ENCODE results near the gene VCAN.

VCAN gene

GRCh38 chr5:83572271-83572670 is 100.7 kb downstream of the VCAN start:
- Histone ChIP-seq H3K4me3 (ENCODE audit: low read length) (no peak overlapping the region), H3K36me3 (ENCODE audit: control insufficient read depth, low read depth, low read length) (peaks cover 93% of the 10 kb centered on the region), H3K9me3 (ENCODE audit: control insufficient read depth, low read depth, low read length) (no peaks in the 10 kb centered on the region), H3K4me1 (ENCODE audit: control insufficient read depth, low read depth, low read length) (no peaks in the 10 kb centered on the region), H3K9ac (ENCODE audit: low read length) (no peak overlapping the region), H3K27ac (ENCODE audit: low read length) (no peak overlapping the region), H3K27me3 (ENCODE audit: control insufficient read depth, insufficient read depth, low read length) (no peaks in the 10 kb centered on the region)

- peaks cover 82% of the 10 kb centered on the region for H3K36me3 ChIP-seq (ENCODE audit: control insufficient read depth, low read depth, low read length)
These were observed 104.8 kb downstream of the VCAN start for GRCh38 chr5:83576341-83576740.

GRCh38 chr5:83577036-83577636 is 105.6 kb downstream of the VCAN start:
- H3K27ac ChIP-seq (ENCODE audit: low read length) = no peak overlapping the region
- no peaks in the 10 kb centered on the region for H3K9me3 ChIP-seq (ENCODE audit: control insufficient read depth, low read depth, low read length)
- H3K36me3 ChIP-seq (ENCODE audit: control insufficient read depth, low read depth, low read length) = peaks cover 82% of the 10 kb centered on the region
- H3K4me1 ChIP-seq (ENCODE audit: control insufficient read depth, low read depth, low read length) = no peaks in the 10 kb centered on the region
- no peak overlapping the region for H3K9ac ChIP-seq (ENCODE audit: low read length)
- no peaks in the 10 kb centered on the region for H3K27me3 ChIP-seq (ENCODE audit: control insufficient read depth, insufficient read depth, low read length)
- H3K4me3 ChIP-seq (ENCODE audit: low read length) = no peak overlapping the region

More at GRCh38 chr5:83576341-83576740, 104.8 kb downstream of the VCAN start:
- Histone ChIP-seq H3K4me3 (ENCODE audit: low read length) (no peak overlapping the region), H3K27me3 (ENCODE audit: control insufficient read depth, insufficient read depth, low read length) (no peaks in the 10 kb centered on the region), H3K27ac (ENCODE audit: low read length) (no peak overlapping the region), H3K4me1 (ENCODE audit: control insufficient read depth, low read depth, low read length) (no peaks in the 10 kb centered on the region), H3K9ac (ENCODE audit: low read length) (no peak overlapping the region), H3K9me3 (ENCODE audit: control insufficient read depth, low read depth, low read length) (no peaks in the 10 kb centered on the region)

GRCh38 chr5:83583859-83584258 is 112.3 kb downstream of the VCAN start:
- Histone ChIP-seq H3K27me3 (ENCODE audit: control insufficient read depth, insufficient read depth, low read length) (no peaks in the 10 kb centered on the region), H3K27ac (ENCODE audit: low read length) (no peak overlapping the region), H3K4me1 (ENCODE audit: control insufficient read depth, low read depth, low read length) (no peaks in the 10 kb centered on the region), H3K9ac (ENCODE audit: low read length) (no peak overlapping the region), H3K36me3 (ENCODE audit: control insufficient read depth, low read depth, low read length) (peaks cover 32% of the 10 kb centered on the region), H3K9me3 (ENCODE audit: control insufficient read depth, low read depth, low read length) (no peaks in the 10 kb centered on the region), H3K4me3 (ENCODE audit: low read length) (no peak overlapping the region)

GRCh38 chr5:83586874-83587776 is 115.6 kb downstream of the VCAN start:
- Histone ChIP-seq H3K27ac (ENCODE audit: low read length) (no peak overlapping the region), H3K4me1 (ENCODE audit: control insufficient read depth, low read depth, low read length) (no peaks in the 10 kb centered on the region), H3K27me3 (ENCODE audit: control insufficient read depth, insufficient read depth, low read length) (no peaks in the 10 kb centered on the region), H3K9ac (ENCODE audit: low read length) (no peak overlapping the region), H3K36me3 (ENCODE audit: control insufficient read depth, low read depth, low read length) (peaks cover 8% of the 10 kb centered on the region), H3K9me3 (ENCODE audit: control insufficient read depth, low read depth, low read length) (no peaks in the 10 kb centered on the region), H3K4me3 (ENCODE audit: low read length) (no peak overlapping the region)

GRCh38 chr5:83589786-83590185 is 118.2 kb downstream of the VCAN start:
- Histone ChIP-seq H3K27ac (ENCODE audit: low read length) (no peak overlapping the region), H3K27me3 (ENCODE audit: control insufficient read depth, insufficient read depth, low read length) (no peaks in the 10 kb centered on the region), H3K36me3 (ENCODE audit: control insufficient read depth, low read depth, low read length) (no peaks in the 10 kb centered on the region), H3K4me3 (ENCODE audit: low read length) (no peak overlapping the region), H3K4me1 (ENCODE audit: control insufficient read depth, low read depth, low read length) (no peaks in the 10 kb centered on the region), H3K9me3 (ENCODE audit: control insufficient read depth, low read depth, low read length) (no peaks in the 10 kb centered on the region), H3K9ac (ENCODE audit: low read length) (no peak overlapping the region)

GRCh38 chr5:83590966-83591365 is 119.4 kb downstream of the VCAN start:
- no peaks in the 10 kb centered on the region for H3K27me3 ChIP-seq (ENCODE audit: control insufficient read depth, insufficient read depth, low read length)

GRCh38 chr5:83595217-83595616 is 123.7 kb downstream of the VCAN start:
- H3K9ac ChIP-seq (ENCODE audit: low read length) = no peak overlapping the region
- H3K27ac ChIP-seq (ENCODE audit: low read length) = no peak overlapping the region
- no peaks in the 10 kb centered on the region for H3K27me3 ChIP-seq (ENCODE audit: control insufficient read depth, insufficient read depth, low read length)
- H3K4me3 ChIP-seq (ENCODE audit: low read length) = no peak overlapping the region
- no peaks in the 10 kb centered on the region for H3K9me3 ChIP-seq (ENCODE audit: control insufficient read depth, low read depth, low read length)
- H3K4me1 ChIP-seq (ENCODE audit: control insufficient read depth, low read depth, low read length) = no peaks in the 10 kb centered on the region
- no peaks in the 10 kb centered on the region for H3K36me3 ChIP-seq (ENCODE audit: control insufficient read depth, low read depth, low read length)

More at GRCh38 chr5:83590966-83591365, 119.4 kb downstream of the VCAN start:
- no peak overlapping the region for H3K4me3 ChIP-seq (ENCODE audit: low read length)
- H3K27ac ChIP-seq (ENCODE audit: low read length) = no peak overlapping the region
- no peaks in the 10 kb centered on the region for H3K4me1 ChIP-seq (ENCODE audit: control insufficient read depth, low read depth, low read length)
- H3K9ac ChIP-seq (ENCODE audit: low read length) = no peak overlapping the region
- no peaks in the 10 kb centered on the region for H3K36me3 ChIP-seq (ENCODE audit: control insufficient read depth, low read depth, low read length)
- H3K9me3 ChIP-seq (ENCODE audit: control insufficient read depth, low read depth, low read length) = no peaks in the 10 kb centered on the region

GRCh38 chr5:83608122-83608521 is 136.6 kb downstream of the VCAN start:
- Histone ChIP-seq H3K4me1 (ENCODE audit: control insufficient read depth, low read depth, low read length) (peaks cover 5% of the 10 kb centered on the region), H3K9me3 (ENCODE audit: control insufficient read depth, low read depth, low read length) (no peaks in the 10 kb centered on the region), H3K27me3 (ENCODE audit: control insufficient read depth, insufficient read depth, low read length) (no peaks in the 10 kb centered on the region), H3K36me3 (ENCODE audit: control insufficient read depth, low read depth, low read length) (no peaks in the 10 kb centered on the region), H3K4me3 (ENCODE audit: low read length) (no peak overlapping the region), H3K27ac (ENCODE audit: low read length) (no peak overlapping the region), H3K9ac (ENCODE audit: low read length) (no peak overlapping the region)

GRCh38 chr5:83614841-83615240 is 143.3 kb downstream of the VCAN start:
- Histone ChIP-seq H3K9ac (ENCODE audit: low read length) (no peak overlapping the region), H3K36me3 (ENCODE audit: control insufficient read depth, low read depth, low read length) (no peaks in the 10 kb centered on the region), H3K4me3 (ENCODE audit: low read length) (no peak overlapping the region), H3K27ac (ENCODE audit: low read length) (no peak overlapping the region), H3K9me3 (ENCODE audit: control insufficient read depth, low read depth, low read length) (peaks cover 5% of the 10 kb centered on the region), H3K27me3 (ENCODE audit: control insufficient read depth, insufficient read depth, low read length) (no peaks in the 10 kb centered on the region), H3K4me1 (ENCODE audit: control insufficient read depth, low read depth, low read length) (no peaks in the 10 kb centered on the region)

- Histone ChIP-seq H3K9me3 (ENCODE audit: control insufficient read depth, low read depth, low read length) (no peaks in the 10 kb centered on the region), H3K27me3 (ENCODE audit: control insufficient read depth, insufficient read depth, low read length) (no peaks in the 10 kb centered on the region), H3K4me3 (ENCODE audit: low read length) (no peak overlapping the region), H3K4me1 (ENCODE audit: control insufficient read depth, low read depth, low read length) (no peaks in the 10 kb centered on the region), H3K36me3 (ENCODE audit: control insufficient read depth, low read depth, low read length) (no peaks in the 10 kb centered on the region), H3K27ac (ENCODE audit: low read length) (no peak overlapping the region), H3K9ac (ENCODE audit: low read length) (no peak overlapping the region)
These were observed 156.8 kb downstream of the VCAN start for GRCh38 chr5:83628360-83628759.
